HG03064 (cell line): ENCODE measurements around the gene AP1AR.
"Not testable (repeated sequence)": the region's sequence is repeated elsewhere in the genome, so short reads cannot be mapped to it uniquely, and the experiment has no call there.

Experiments used
- ATAC-seq: cut with Tn5 transposase; IDR thresholded peaks from one replicate; pipeline ENCODE4 v1.9.1; 2021; ENCODE audit warnings: low read depth; ENCODE audit not compliant: unreplicated experiment

AP1AR gene, protein sequence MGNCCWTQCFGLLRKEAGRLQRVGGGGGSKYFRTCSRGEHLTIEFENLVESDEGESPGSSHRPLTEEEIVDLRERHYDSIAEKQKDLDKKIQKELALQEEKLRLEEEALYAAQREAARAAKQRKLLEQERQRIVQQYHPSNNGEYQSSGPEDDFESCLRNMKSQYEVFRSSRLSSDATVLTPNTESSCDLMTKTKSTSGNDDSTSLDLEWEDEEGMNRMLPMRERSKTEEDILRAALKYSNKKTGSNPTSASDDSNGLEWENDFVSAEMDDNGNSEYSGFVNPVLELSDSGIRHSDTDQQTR

DNA sequence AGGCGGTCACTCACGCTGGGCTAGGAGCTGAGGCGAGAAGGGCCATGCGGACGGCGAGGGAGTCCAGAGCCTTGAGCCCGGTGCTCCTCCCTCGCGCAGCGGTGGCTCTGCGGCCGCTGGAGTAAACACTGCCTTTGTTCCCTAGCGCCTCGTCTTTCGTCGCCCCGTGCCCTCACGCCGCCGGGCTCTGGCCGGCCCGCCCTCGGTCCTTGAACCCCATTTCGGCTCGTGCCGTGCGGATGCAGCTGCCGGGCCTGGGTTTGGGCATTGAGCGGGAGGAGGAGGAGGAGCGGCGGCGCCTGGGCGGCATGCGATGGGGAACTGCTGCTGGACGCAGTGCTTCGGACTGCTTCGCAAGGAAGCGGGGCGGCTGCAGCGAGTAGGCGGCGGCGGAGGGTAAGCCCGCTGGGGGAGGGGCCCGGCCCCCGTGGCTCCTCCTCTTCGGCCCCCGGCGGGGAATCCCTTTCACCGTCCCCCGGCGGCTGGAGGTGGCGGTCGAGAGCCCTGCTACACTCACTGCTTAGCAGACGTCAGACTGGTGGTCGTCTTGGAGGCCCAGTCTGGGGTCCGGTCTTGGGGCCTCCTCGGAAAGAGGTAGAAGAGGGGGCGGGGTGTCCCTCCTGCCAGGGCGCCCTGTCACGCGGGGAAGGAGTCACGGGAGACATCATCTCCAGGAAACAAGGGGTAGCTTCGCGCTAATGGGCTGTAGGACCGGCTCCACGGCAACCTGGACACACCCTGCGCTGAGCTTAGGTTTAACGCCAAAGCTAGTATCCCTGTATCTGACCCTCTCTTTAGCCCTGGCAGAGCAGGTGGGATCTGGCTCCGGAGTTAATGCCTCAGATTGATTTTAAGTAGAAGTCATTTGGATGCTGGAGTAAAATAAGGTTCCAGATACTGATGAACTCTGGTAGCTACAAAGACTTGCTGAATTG is at the start of gene AP1AR:
Gene AP1AR (plus strand): TSS at position 9 of the 935 bp plus-strand sequence. CDS start 305 bp downstream, at position 314.
- peak; percentile 60 for ATAC-seq

DNA sequence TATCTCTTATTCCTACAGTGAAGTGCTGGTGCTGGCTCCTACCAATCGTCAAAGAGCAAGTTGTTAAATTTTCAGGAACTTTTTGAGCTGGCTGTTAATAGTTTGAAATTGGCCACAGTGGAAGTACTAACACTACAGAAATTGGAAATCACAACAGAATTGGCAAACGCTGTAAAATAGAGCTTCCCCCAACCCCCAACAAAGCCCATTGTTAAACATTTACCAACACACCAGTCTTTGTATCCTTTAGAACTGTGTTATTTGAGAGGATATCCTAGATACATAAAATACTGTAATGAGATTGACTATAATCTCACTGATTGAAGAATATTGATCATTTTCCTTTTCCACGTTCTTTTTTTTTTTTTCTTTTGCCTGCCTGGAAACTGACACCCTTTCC is 49.0 kb upstream of the AP1AR start:
- no peak for ATAC-seq

DNA sequence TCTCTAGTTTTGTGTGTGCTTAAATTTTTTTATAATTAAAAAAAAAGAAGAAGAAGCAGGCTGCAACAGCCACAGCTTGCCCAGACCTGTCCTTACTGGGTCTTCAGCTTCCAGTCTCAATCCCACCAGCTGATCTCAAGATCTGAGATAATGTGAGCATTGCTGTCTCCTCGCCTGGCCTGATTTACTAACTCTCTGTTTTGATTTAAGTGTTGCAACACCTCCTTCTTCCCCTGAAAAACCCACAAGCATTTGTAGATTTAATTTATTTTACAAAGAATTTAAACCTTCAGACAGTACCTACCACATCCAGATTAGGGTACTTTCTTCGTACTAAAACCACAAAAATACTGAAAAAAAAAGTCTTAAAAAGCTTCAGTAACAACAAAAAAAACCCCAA is 48.3 kb upstream of the AP1AR start:
- ATAC-seq, result no peak

DNA sequence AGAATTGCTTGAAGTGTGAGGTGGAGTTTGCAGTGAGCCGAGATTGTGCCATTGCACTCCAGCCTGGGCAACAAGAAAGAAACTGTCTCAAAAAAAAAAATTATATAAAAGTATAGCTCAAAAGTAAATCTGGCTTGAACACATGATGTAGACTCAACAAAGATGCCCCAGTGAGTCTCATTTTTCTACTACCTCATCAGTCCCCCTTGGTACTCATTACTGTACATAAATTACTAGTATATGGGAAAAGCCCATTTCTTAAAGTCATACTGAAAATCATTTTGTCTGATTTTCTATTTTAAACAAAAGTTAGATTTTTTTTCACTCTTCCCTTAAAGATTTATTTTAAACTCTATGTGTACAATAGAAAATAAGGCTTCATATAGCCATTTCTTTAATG is 47.1 kb upstream of the AP1AR start:
- ATAC-seq, result no peak

DNA sequence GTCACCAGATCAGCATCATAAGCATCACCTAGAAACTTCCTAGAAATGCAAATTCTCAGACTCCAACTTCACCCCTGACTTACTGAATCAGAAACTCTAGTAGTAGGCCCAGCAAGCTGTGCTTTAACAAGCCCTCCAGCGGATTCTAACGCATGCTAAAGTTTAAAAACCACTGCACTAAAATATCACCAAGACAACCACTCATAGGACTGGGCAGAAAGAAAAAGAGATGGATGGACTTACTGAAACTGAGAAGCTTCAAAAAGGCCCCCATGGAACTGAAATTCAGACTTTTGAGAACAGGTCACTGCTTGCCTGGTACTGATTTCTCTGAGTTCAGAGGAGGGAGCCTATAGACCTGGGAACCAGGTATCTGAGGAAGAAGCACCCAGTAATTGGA is 46.3 kb upstream of the AP1AR start:
- ATAC-seq, result no peak

DNA sequence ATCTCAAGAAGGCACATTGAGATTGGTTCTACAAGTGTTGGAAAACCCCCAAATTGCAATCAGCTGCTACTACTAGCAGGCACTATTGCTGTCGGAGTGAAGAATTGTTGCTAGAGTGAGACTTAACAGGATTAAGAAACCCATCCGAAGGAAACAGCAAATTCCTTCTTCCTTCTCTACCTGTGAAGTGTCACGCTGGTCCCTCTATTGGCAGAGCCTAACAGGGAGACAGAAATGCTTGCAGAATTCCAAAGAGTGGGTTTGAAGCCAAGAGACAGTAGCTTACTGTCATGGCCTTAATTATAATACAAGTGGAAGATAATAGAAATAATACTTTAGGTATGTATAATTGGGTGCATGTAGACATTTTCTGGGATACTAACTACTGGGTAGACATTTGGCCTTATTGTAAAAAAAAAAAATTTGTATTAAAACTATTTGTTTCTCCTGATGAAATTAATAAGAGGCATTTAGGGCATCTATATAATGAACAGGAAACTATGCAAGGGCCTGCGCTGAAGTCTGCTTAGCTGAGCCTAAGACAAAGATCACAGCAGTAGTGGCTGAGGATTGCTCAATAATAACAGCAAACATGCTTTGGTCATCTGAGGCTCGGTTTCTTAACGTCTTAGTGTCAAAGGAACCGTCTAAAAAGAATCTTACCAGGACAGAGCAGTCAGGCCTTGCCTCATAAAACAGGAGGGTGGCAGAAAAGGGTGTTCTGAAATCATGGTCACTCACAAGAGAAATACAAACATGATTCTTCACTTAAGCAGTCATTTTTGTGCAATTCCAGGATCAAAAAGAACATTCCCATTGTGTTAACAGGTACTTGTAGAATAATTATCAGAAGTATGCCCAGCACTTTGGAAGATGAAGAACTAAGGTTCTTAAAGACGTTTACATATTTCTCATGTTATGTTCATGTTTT is 45.6 kb upstream of the AP1AR start:
- ATAC-seq, result no peak

DNA sequence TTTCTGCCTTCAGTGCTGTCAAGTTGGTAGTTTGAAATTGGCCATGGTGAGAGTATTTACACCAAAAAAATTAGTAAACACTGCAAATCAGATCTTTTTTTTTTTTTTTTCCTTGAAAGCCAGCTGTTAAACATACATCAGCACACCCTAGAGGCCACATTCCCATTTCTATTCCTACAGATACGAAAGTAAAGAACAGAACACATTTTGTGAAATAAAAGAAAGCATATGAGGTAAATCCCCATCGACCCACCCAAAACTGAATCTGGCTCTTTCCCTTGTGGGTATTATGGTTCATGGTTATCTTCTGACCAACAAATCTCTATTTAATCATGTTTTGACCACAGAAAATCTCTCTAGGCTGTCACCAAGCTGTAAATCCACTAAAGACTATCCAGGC is 41.8 kb upstream of the AP1AR start:
- ATAC-seq, result no peak

DNA sequence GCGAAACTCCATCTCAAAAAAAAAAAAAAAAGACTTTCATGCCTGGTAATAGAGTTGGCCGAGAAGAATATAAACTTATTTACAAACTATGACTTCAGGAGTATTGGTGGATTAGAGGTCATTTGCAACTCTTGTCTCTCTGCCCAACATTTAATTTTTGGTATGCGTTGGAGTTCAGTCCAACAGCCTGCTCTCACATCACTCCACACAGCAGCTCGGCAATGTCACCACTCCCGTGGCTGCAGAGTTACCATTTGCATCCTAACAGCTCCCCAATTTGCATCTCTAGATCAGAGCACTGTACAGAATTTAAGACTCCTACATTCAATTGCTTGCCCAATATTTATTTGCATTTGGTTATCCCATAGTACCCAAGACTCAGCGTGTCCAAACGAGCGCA is 40.9 kb upstream of the AP1AR start:
- ATAC-seq, result no peak

DNA sequence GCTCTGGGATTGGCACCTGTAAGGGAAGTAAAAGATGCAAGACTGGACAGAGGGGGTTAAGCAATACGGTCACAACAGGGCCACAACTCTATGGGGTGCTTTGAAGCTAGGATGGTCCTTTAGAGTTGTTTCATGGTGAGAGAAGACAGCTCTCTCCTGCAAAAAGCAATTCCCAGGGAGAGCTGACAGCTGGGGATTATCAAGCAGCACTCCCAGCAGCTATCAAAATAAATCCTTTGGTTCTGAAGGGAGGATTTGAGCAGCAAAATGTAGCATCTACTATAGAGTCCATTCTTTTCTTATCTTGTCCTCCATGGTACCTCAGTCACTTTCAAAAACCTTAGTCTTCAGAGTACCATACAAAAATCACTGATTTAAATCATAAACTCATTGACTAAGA is 35.1 kb upstream of the AP1AR start:
- no peak for ATAC-seq

DNA sequence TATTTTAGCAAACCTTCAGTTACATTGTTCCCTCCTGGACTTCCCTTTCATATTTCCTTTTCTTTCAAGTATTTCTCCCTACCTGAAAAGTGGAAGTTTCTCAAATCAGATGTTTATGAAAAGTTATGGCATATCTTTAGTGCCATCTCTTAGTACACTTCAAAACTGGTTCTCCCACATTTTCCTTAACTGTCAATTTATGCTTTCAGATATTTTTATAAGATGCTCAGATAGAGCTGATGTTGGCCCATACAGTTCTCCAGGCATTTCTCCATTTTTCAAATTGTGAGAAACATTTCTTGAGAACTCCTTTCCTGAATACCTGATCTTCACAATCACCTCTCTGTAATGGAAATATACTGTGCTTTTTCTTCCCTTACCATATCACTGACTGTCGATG is 32.5 kb upstream of the AP1AR start:
- no peak for ATAC-seq

DNA sequence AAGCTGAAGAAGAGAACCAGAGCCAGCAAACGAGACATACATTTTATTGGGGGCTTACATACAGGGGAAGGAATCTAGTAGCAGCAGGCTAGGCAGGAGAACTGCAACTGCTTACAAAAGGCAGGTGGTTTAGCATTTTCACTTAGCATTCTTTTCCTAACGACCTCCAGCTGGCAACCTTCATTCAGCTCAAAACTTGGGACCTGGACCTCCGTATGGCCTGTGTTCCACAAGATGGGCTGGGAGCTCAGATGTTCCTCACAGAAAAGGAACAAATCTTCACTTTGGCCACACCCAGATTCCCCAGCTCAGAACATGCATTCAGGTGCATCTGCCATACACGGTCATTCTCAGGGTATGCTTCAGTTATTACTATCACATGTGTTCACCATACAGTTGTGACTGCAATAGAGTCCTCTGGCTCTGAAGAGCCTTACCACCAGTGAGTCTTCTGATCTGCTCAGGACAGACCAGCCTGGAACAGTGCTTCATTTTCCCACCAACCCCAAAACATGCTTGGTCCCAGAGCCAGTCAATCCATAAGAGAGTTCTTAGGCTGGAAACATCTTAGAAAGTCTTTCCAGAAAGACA is 29.6 kb upstream of the AP1AR start:
- no peak for ATAC-seq

DNA sequence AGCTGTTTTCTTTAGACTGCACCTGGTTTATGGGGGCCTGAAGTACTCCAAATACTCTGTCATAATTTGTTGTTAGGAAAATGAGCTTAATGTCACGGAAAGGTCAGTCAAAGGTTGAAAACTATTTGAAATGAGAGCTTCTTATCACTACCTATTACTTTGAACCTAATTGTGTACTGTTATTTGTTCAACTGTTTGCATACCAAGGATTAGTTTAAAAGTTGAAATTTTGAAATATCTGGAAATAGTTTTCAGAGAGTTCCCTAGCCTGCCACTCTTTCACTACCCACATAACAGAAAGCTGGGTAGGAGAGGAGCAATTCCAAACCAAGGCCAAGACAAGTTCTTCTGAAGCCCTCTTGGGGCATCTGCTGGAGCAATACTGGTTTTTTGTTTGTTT is 28.0 kb upstream of the AP1AR start:
- ATAC-seq, result no peak

DNA sequence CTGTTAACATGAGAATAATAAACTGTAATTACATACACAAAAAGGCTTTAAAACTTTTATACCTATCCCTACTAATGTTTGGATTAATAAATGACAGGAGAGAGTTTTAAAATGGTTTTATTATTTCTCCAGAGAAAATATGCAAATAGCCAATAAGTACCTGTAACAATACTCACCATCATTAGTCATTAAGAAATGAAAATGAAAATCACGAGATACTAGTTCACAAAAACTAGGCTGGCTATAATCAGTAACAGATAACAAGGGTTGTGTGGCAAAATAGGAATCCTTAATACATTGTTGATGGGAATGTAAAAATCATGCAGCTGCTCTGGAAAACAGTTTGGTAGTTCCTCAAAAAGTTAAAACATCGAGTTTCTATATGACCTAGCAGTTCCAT is 25.2 kb upstream of the AP1AR start:
- no peak for ATAC-seq

DNA sequence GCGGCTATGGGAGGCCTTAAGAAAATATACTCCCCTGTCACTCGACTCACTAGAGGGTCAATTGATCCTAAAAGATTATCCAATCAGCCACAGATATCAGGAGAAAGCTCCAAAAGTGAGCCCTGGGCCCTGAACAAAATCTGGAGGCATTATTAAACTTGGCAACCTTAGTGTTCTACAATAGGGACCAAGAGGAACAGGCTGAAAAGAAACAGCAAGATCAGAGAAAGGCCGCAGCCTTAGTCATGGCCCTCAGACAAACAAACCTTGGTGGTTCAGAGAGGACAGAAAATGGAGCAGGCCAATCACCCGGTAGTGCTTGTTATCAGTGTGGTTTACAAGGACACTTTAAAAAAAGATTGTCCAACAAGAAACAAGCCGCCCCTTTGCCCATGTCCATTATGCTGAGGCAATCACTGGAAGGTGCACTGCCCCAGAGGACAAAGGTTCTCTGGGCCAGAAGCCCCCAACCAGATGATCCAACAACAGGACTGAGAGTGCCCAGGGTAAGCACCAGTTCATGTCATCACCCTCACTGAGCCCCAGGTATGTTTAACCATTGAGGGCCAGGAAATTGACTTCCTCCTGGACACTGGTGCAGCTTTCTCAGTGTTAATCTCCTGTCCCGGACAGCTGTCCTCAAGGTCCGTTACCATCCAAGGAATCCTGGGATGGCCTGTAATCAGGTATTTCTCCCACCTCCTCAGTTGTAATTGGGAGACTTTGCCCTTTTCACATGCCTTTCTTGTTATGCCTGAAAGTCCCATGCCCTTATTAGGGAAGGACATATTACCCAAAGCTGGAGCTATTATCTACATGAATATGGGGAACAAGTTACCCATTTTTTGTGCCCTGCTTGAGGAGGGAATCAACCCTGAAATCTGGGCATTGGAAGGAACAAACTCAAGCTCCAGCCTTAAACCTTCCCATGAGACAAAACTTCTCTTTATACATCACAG is 23.2 kb upstream of the AP1AR start:
- not testable (repeated sequence) for ATAC-seq

DNA sequence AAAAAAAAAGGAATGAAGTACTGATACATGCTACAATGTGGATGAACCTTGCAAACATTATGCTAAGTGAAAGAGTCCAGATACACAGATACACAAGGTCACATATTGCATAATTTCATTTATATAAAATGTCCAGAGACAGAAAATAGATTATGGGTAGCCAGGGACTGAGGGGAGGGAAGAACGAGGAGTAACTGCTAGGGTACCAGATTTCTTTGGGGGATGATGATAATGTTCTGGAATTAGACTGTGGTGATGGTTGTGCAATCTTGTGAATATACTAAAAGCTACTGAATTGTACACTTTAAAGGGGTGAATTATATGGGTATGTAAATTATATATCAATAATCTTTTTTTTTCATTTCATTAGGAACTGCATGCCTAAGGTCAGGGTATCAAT is 20.8 kb upstream of the AP1AR start:
- ATAC-seq, result no peak

DNA sequence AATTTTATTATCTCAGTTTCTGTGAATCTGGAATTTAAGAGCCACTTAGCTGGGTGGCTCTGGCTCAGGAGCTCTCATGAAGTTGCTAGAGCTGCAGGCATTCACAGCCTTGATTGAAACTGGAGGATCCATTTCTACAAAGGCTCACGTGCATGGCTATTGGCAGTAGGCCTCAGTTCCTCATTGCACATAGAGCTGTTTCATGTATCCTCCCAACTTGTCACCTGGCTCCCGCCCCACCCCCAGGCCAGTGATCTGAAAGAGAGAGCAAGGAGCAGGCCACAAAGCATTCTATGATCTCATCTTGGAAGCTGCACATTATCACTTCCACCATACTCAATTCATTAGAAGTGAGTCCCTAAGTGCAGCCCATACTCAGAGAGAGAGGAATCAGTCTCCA is 18.5 kb upstream of the AP1AR start:
- ATAC-seq, result no peak

DNA sequence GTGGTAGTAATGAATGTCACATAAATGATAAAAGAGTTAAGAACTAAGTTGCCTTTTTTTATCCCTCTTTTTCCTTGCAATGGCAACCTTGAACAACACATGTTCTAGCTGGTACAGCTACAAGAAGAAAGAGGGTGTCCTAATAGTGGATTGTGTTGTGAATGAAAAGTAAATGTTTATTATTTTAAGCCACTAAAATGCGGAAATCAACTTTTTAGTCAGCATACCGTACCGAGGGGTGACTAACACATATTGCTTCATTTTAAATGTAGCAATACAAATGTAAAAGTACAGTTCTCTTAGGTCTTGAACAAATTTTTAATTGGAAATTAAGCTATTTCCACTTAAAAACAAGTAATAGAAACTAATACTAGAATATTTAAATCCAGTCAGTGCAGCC is 17.7 kb upstream of the AP1AR start:
- no peak for ATAC-seq

DNA sequence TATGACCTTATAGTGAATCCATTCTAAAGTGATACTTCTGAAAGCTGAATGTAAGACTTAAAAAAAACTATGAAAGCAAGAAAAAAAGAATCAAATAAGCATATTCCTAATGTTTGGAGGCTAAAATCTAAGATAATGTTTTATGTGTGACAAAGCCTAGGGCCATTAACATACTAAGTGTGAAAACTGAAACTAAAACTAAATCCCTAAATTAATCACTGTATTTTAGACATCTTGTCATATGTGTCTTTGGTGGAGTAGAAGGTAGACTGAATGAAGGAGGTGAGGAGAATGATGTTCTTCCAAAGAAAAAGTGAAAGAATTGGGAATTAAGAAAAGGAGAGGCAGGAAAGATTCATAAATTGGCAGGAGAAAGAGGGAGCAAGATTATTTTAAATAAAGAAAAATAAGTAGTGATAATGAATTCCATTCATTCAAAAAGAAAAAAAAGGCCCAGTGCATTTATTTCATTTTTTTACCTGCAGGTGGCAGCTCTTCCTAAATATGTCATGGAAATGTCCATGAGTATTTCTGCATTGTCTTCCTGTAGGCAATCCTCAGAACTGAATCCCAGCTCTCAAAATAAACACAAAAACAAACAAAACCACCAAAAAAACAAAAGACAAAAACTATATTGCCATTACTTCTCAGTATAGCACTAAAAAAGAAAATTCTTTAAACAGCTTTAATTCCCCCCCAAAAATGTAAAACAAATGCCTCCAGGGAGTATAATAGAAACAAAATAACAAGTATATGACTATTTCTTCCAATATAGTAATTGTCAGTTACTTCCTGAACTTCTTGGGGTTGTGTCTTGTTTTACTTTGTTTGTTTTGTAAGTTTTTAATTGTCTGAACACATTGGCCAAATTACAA is 17.0 kb upstream of the AP1AR start:
- ATAC-seq, result no peak
